T-helper 9 cell (primary cell): ENCODE results near the gene ADK.
"Not testable (repeated sequence)": the region's sequence is repeated elsewhere in the genome, so short reads cannot be mapped to it uniquely, and the experiment has no call there.

Experiments
- DNase-seq: peaks from one replicate; pipeline ENCODE4 v3.0.0-alpha.2; 2020

The ADK gene

GRCh38 chr10:74306227-74306982 is 155.4 kb downstream of the ADK start:
- no peak for DNase-seq

- no peak for DNase-seq
Measured at GRCh38 chr10:74307061-74307651, 156.1 kb downstream of the ADK start.

GRCh38 chr10:74310652-74311257 is 159.7 kb downstream of the ADK start:
- no peak for DNase-seq

GRCh38 chr10:74314166-74314565 is 163.1 kb downstream of the ADK start:
- DNase-seq: no peak

- DNase-seq: no peak
Measured at GRCh38 chr10:74320026-74320425, 169.0 kb downstream of the ADK start.

- no peak for DNase-seq
Measured at GRCh38 chr10:74320717-74321116, 169.7 kb downstream of the ADK start.

- no peak for DNase-seq
Measured at GRCh38 chr10:74322141-74322540, 171.1 kb downstream of the ADK start.

GRCh38 chr10:74322565-74322964 is 171.5 kb downstream of the ADK start:
- no peak for DNase-seq

- DNase-seq: no peak
Measured at GRCh38 chr10:74328388-74328787, 177.4 kb downstream of the ADK start.

GRCh38 chr10:74329873-74330272 is 178.9 kb downstream of the ADK start:
- DNase-seq: no peak

- DNase-seq: no peak
Measured at GRCh38 chr10:74330646-74331045, 179.6 kb downstream of the ADK start.

- no peak for DNase-seq
Measured at GRCh38 chr10:74332398-74332797, 181.4 kb downstream of the ADK start.

GRCh38 chr10:74333174-74333573 is 182.2 kb downstream of the ADK start:
- no peak for DNase-seq

- no peak for DNase-seq
Measured at GRCh38 chr10:74334221-74334620, 183.2 kb downstream of the ADK start.

GRCh38 chr10:74335501-74335900 is 184.5 kb downstream of the ADK start:
- DNase-seq: no peak

- no peak for DNase-seq
Measured at GRCh38 chr10:74337330-74338016, 186.5 kb downstream of the ADK start.

GRCh38 chr10:74342991-74343390 is 192.0 kb downstream of the ADK start:
- no peak for DNase-seq

- DNase-seq: no peak
Measured at GRCh38 chr10:74343804-74344203, 192.8 kb downstream of the ADK start.

- DNase-seq: no peak
Measured at GRCh38 chr10:74344306-74344705, 193.3 kb downstream of the ADK start.

GRCh38 chr10:74347522-74347921 is 196.5 kb downstream of the ADK start:
- DNase-seq: no peak

- DNase-seq: not testable (repeated sequence)
Measured at GRCh38 chr10:74353021-74353420, 202.0 kb downstream of the ADK start.

- DNase-seq: no peak
Measured at GRCh38 chr10:74361678-74362077, 210.7 kb downstream of the ADK start.

GRCh38 chr10:74363727-74364126 is 212.7 kb downstream of the ADK start:
- DNase-seq: no peak

- DNase-seq: no peak
Measured at GRCh38 chr10:74365109-74365508, 214.1 kb downstream of the ADK start.
